IPS-NIHi7 (cell line): Measurements from ENCODE around the gene KCNK13.
"Not testable (repeated sequence)": the region's sequence is repeated elsewhere in the genome, so short reads cannot be mapped to it uniquely, and the experiment has no call there.

Experiments
- DNase-seq: peaks from one replicate; pipeline ENCODE4 v3.0.0; 2012; ENCODE audit warnings: mixed read lengths; ENCODE audit errors: extremely low spot score

KCNK13 gene

GRCh38 chr14:90060965-90061684 lies 669 bp upstream of the KCNK13 start:
- peak; percentile 44 for DNase-seq

- DNase-seq, result peak; percentile 59
Observed at GRCh38 chr14:90062127-90062794, 467 bp downstream of the KCNK13 start.

- no peak for DNase-seq
Observed at GRCh38 chr14:90062822-90063539, 1.2 kb downstream of the KCNK13 start.

GRCh38 chr14:90072350-90072749 lies 10.6 kb downstream of the KCNK13 start:
- no peak for DNase-seq

GRCh38 chr14:90079576-90079975 lies 17.8 kb downstream of the KCNK13 start:
- DNase-seq, result no peak

- no peak for DNase-seq
Observed at GRCh38 chr14:90087433-90087832, 25.6 kb downstream of the KCNK13 start.

- DNase-seq, result no peak
Observed at GRCh38 chr14:90088176-90088575, 26.4 kb downstream of the KCNK13 start.

- not testable (repeated sequence) for DNase-seq
Observed at GRCh38 chr14:90089486-90089885, 27.7 kb downstream of the KCNK13 start.

GRCh38 chr14:90091393-90091792 lies 29.6 kb downstream of the KCNK13 start:
- no peak for DNase-seq

GRCh38 chr14:90093942-90094595 lies 32.3 kb downstream of the KCNK13 start:
- no peak for DNase-seq

GRCh38 chr14:90095096-90095495 lies 33.3 kb downstream of the KCNK13 start:
- DNase-seq, result no peak

- DNase-seq, result no peak
Observed at GRCh38 chr14:90096566-90096965, 34.8 kb downstream of the KCNK13 start.

- no peak for DNase-seq
Observed at GRCh38 chr14:90103808-90104207, 42.0 kb downstream of the KCNK13 start.

GRCh38 chr14:90105756-90106155 lies 44.0 kb downstream of the KCNK13 start:
- DNase-seq, result no peak

- no peak for DNase-seq
Observed at GRCh38 chr14:90107789-90108188, 46.0 kb downstream of the KCNK13 start.

GRCh38 chr14:90109858-90110257 lies 48.1 kb downstream of the KCNK13 start:
- DNase-seq, result peak; percentile 77

- DNase-seq, result no peak
Observed at GRCh38 chr14:90111895-90112534, 50.2 kb downstream of the KCNK13 start.

GRCh38 chr14:90114554-90114953 lies 52.8 kb downstream of the KCNK13 start:
- no peak for DNase-seq

- no peak for DNase-seq
Observed at GRCh38 chr14:90115780-90116179, 54.0 kb downstream of the KCNK13 start.

- DNase-seq, result no peak
Observed at GRCh38 chr14:90116444-90116843, 54.6 kb downstream of the KCNK13 start.

- no peak for DNase-seq
Observed at GRCh38 chr14:90118027-90118426, 56.2 kb downstream of the KCNK13 start.

- DNase-seq, result no peak
Observed at GRCh38 chr14:90126260-90126659, 64.5 kb downstream of the KCNK13 start.
